ENCODE data around the gene RNU1-2.
"Not testable (repeated sequence)": the region's sequence is repeated elsewhere in the genome, so short reads cannot be mapped to it uniquely, and the experiment has no call there.

- TF ChIP-seq CTCF (conservative IDR thresholded peaks at IDR 0.05; ENCODE audit: low read depth, low read length); EZH2 (IDR thresholded peaks at IDR 0.05; ENCODE audit: borderline replicate concordance, low read depth, low read length, poor library complexity, severe bottlenecking): not testable (repeated sequence)
Observed at GRCh38 chr1:16945512-16945911, 49.7 kb downstream of the RNU1-2 start.
